OCI-LY7 (cell line): Measurements from ENCODE around the gene KSR1.

ENCODE experiments used
- EZH2phosphoT487 ChIP-seq: fragments of 200-600 bp; sonication (generic); IDR thresholded peaks from 2 replicates; pipeline ENCODE4 v1.6.1; 2018; ENCODE audit warnings: low read depth, borderline replicate concordance, mild to moderate bottlenecking, mixed run types, antibody characterized with exemption, low read length, moderate library complexity, mixed read lengths
- TF ChIP-seq, protein P1 (sequence below): fragments of 200-600 bp; sonication (generic); conservative IDR thresholded peaks from 2 replicates; pipeline ENCODE4 v1.5.1; 2014; ENCODE audit warnings: mild to moderate bottlenecking, antibody characterized with exemption, low read length, moderate library complexity, mixed read lengths

GRCh38 chr17:27613433-27613832 is 157.2 kb downstream of the KSR1 start:
- TF ChIP-seq, protein P1, sequence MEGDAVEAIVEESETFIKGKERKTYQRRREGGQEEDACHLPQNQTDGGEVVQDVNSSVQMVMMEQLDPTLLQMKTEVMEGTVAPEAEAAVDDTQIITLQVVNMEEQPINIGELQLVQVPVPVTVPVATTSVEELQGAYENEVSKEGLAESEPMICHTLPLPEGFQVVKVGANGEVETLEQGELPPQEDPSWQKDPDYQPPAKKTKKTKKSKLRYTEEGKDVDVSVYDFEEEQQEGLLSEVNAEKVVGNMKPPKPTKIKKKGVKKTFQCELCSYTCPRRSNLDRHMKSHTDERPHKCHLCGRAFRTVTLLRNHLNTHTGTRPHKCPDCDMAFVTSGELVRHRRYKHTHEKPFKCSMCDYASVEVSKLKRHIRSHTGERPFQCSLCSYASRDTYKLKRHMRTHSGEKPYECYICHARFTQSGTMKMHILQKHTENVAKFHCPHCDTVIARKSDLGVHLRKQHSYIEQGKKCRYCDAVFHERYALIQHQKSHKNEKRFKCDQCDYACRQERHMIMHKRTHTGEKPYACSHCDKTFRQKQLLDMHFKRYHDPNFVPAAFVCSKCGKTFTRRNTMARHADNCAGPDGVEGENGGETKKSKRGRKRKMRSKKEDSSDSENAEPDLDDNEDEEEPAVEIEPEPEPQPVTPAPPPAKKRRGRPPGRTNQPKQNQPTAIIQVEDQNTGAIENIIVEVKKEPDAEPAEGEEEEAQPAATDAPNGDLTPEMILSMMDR: no peak
- TF ChIP-seq EZH2phosphoT487: no peak
